ENCODE data around the gene CSNK2A3.

The CSNK2A3 gene

DNA sequence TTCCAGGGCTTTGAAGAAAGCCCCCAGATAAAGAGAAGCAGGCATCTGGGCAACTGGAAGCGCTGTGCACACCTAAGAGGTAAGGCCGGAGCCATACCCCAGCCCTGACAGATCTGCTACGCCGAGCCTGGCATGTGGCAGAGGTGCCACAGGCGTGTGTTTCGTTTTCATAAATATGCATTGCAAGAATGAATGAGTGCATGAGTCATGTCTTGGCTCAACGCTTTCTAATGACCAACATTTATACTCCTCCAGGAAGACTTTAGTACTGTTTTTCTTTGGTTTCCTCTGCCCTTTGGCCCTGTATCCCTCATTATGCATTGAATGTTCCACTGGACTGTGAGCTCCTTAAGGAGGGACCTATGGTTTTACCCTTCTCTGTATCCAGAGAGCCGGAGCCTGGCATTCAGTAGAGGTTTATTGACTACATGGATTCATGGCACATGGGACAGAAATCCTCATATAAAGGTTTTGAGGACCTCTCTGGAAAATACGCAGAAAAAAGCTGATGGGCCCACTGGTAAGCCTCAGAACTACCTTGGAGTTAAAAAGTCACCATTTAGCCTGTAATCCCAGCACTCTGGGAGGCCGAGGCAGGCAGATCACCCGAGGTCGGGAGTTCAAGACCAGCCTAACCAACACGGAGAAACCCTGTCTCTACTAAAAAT is 38.9 kb upstream of the CSNK2A3 start:
- H3K4me2 ChIP-seq, result no peak overlapping the region

DNA sequence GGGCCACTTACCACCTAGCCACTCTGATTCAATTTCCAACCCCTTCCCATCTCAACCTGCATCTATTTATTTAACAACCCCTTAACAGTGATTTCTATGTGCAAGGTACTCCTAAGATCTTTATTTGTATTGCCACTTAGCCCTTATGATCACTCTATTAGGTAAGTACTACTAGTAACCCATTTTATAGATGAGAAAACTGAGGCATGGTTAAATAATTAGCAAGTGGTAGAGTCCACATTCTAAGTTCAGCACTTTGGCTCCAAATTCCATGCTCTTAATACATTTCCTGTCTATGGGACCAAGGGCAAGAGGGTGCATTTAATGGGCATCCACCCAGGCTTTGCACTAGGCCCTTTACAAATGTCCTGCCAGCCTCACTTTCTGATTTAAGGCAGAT is 38.1 kb upstream of the CSNK2A3 start:
- Histone ChIP-seq H3K79me2 (ENCODE audit: insufficient read depth, low read depth) (no peaks in the 10 kb centered on the region), H3K27ac (no peak overlapping the region), H3K4me3 (IDR thresholded peaks at IDR 0.05; ENCODE audit: insufficient read depth, low read depth, low read length) (no peak overlapping the region), H3K4me2 (no peak overlapping the region), H4K20me1 (ENCODE audit: insufficient read depth) (no peaks in the 10 kb centered on the region), H3K4me1 (ENCODE audit: low read depth, poor library complexity, severe bottlenecking) (peaks cover 6% of the 10 kb centered on the region), H3K36me3 (ENCODE audit: insufficient read depth) (no peaks in the 10 kb centered on the region), H3K9ac (no peak overlapping the region), H3K27me3 (ENCODE audit: insufficient read depth, low read depth) (no peaks in the 10 kb centered on the region), H2AFZ (ENCODE audit: low read depth) (no peak overlapping the region)
- TF ChIP-seq, protein P1, sequence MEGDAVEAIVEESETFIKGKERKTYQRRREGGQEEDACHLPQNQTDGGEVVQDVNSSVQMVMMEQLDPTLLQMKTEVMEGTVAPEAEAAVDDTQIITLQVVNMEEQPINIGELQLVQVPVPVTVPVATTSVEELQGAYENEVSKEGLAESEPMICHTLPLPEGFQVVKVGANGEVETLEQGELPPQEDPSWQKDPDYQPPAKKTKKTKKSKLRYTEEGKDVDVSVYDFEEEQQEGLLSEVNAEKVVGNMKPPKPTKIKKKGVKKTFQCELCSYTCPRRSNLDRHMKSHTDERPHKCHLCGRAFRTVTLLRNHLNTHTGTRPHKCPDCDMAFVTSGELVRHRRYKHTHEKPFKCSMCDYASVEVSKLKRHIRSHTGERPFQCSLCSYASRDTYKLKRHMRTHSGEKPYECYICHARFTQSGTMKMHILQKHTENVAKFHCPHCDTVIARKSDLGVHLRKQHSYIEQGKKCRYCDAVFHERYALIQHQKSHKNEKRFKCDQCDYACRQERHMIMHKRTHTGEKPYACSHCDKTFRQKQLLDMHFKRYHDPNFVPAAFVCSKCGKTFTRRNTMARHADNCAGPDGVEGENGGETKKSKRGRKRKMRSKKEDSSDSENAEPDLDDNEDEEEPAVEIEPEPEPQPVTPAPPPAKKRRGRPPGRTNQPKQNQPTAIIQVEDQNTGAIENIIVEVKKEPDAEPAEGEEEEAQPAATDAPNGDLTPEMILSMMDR (conservative IDR thresholded peaks at IDR 0.05; ENCODE audit: low read depth, low read length), result no peak

More for the DNA sequence above, 38.9 kb upstream of the CSNK2A3 start:
- Histone ChIP-seq H3K9ac (no peak overlapping the region), H3K27me3 (ENCODE audit: insufficient read depth, low read depth) (no peaks in the 10 kb centered on the region), H3K36me3 (ENCODE audit: insufficient read depth) (no peaks in the 10 kb centered on the region), H2AFZ (ENCODE audit: low read depth) (no peak overlapping the region), H3K4me3 (IDR thresholded peaks at IDR 0.05; ENCODE audit: insufficient read depth, low read depth, low read length) (no peak overlapping the region), H3K4me1 (ENCODE audit: low read depth, poor library complexity, severe bottlenecking) (peaks cover 6% of the 10 kb centered on the region), H4K20me1 (ENCODE audit: insufficient read depth) (no peaks in the 10 kb centered on the region), H3K79me2 (ENCODE audit: insufficient read depth, low read depth) (no peaks in the 10 kb centered on the region), H3K27ac (no peak overlapping the region)
- TF ChIP-seq, protein P1 (conservative IDR thresholded peaks at IDR 0.05; ENCODE audit: low read depth, low read length), result no peak

DNA sequence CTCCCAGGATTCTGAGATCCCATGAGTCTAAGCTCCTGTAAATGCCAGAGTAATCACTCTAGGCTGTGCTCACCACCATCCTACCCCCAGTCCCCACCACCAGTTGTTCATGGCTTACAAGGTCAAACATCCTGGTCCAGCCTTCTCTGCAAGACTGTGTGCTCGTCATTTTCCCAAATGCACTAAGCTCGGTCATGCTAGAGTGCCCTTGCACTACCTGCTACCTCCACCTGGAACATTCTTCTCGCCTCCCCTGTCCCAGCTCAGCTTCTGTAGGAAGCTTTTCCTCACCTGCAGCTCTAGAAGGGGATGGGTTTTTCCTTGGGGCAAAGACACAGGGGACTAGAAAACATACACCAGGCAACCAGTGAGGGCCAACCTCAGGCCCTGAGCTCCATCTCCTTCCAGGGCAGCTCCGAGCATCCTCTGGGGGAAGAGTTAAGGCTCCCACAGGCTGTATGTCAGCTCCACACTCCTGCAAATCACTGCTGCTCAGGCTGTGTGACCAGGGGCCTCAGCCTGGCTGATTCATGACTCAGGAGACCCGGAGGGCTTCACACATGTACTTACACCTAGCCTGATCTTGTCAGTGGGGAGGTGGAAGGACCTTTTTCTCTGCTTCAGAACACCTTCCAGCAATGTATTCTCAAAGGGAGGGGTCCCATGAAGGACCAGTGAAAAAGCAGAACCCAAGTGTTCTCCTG is 37.2 kb upstream of the CSNK2A3 start:
- H3K79me2 ChIP-seq (ENCODE audit: insufficient read depth, low read depth), result no peaks in the 10 kb centered on the region
- TF ChIP-seq, protein P1 (conservative IDR thresholded peaks at IDR 0.05; ENCODE audit: low read depth, low read length), result no peak
- peaks cover 6% of the 10 kb centered on the region for H3K4me1 ChIP-seq (ENCODE audit: low read depth, poor library complexity, severe bottlenecking)
- H3K4me3 ChIP-seq (IDR thresholded peaks at IDR 0.05; ENCODE audit: insufficient read depth, low read depth, low read length), result no peak overlapping the region
- no peaks in the 10 kb centered on the region for H3K27me3 ChIP-seq (ENCODE audit: insufficient read depth, low read depth)
- H2AFZ ChIP-seq (ENCODE audit: low read depth), result no peak overlapping the region
- H4K20me1 ChIP-seq (ENCODE audit: insufficient read depth), result no peaks in the 10 kb centered on the region
- no peaks in the 10 kb centered on the region for H3K36me3 ChIP-seq (ENCODE audit: insufficient read depth)
- no peak overlapping the region for H3K27ac ChIP-seq
- no peak overlapping the region for H3K4me2 ChIP-seq
- no peak overlapping the region for H3K9ac ChIP-seq

DNA sequence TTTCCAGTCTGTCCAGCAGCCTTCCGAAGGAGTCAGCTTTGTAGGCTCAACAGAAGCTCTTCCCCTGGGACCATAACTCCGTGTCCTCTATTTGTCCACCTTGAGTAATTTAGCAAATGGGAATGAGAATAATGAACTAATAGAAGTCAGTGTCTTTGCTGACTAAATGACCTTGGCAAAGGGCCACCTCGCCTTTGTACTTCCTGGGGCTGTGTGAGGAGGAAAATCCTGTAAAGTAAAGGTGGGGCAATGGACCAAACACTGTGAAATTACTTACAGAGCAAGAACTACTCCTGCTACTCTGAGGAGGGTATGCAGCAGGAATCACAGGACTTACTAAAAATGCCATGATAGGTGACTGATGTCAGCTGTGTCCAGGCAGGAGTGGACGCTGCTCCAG is 36.2 kb upstream of the CSNK2A3 start:
- Histone ChIP-seq H3K79me2 (ENCODE audit: insufficient read depth, low read depth) (no peaks in the 10 kb centered on the region), H3K27me3 (ENCODE audit: insufficient read depth, low read depth) (no peaks in the 10 kb centered on the region), H3K27ac (no peak overlapping the region), H3K4me2 (no peak overlapping the region), H2AFZ (ENCODE audit: low read depth) (no peak overlapping the region), H3K36me3 (ENCODE audit: insufficient read depth) (no peaks in the 10 kb centered on the region), H4K20me1 (ENCODE audit: insufficient read depth) (no peaks in the 10 kb centered on the region), H3K4me3 (IDR thresholded peaks at IDR 0.05; ENCODE audit: insufficient read depth, low read depth, low read length) (no peak overlapping the region), H3K9ac (no peak overlapping the region), H3K4me1 (ENCODE audit: low read depth, poor library complexity, severe bottlenecking) (peaks cover 6% of the 10 kb centered on the region)
- TF ChIP-seq, protein P1 (conservative IDR thresholded peaks at IDR 0.05; ENCODE audit: low read depth, low read length), result no peak

Data from KMS-11 (cell line).